WTC11 (cell line): ENCODE data around the gene G2E3.
"Not testable (repeated sequence)": the region's sequence is repeated elsewhere in the genome, so short reads cannot be mapped to it uniquely, and the experiment has no call there.

Experiments
- CBFB ChIP-seq: sonication (generic); formaldehyde crosslinking; IDR thresholded peaks from 2 replicates; pipeline ENCODE4 v1.8.1; 2022; ENCODE audit warnings: mild to moderate bottlenecking, low read depth, missing genetic modification reagents
- CTCF ChIP-seq: fragments of 200-600 bp; IDR thresholded peaks from 2 replicates; pipeline ENCODE4 v1.8.0; 2022; ENCODE audit warnings: antibody characterized with exemption
- HMGA2 ChIP-seq: fragments of 250-450 bp; sonication (Bioruptor Pico); IDR thresholded peaks from 2 replicates; pipeline ENCODE4 v1.4.0; 2021; ENCODE audit warnings: mild to moderate bottlenecking, moderate library complexity
- PRDM15 ChIP-seq: sonication (generic); formaldehyde crosslinking; IDR thresholded peaks from 2 replicates; pipeline ENCODE4 v1.8.0; 2022; ENCODE audit warnings: missing genetic modification reagents
- RELA ChIP-seq: sonication (generic); formaldehyde crosslinking; IDR thresholded peaks from 2 replicates; pipeline ENCODE4 v1.8.1; 2022; ENCODE audit warnings: missing genetic modification reagents, mild to moderate bottlenecking, borderline replicate concordance
- TP53 ChIP-seq: sonication (generic); formaldehyde crosslinking; IDR thresholded peaks from 2 replicates; pipeline ENCODE4 v1.8.1; 2023; ENCODE audit warnings: mild to moderate bottlenecking, missing genetic modification reagents
- ZNF121 ChIP-seq: sonication (generic); formaldehyde crosslinking; IDR thresholded peaks from 2 replicates; pipeline ENCODE4 v1.8.0; 2023; ENCODE audit warnings: missing genetic modification reagents
- TF ChIP-seq, protein P1 (sequence below): sonication (generic); formaldehyde crosslinking; IDR thresholded peaks from 2 replicates; pipeline ENCODE4 v1.8.1; 2023; ENCODE audit warnings: mild to moderate bottlenecking, missing genetic modification reagents, borderline replicate concordance

- not testable (repeated sequence) for TF ChIP-seq RELA (CRISPR knock-in tag); CBFB (CRISPR knock-in tag); CTCF; ZNF121; HMGA2; PRDM15 (CRISPR knock-in tag); TP53 (CRISPR knock-in tag)
- TF ChIP-seq, protein P1, sequence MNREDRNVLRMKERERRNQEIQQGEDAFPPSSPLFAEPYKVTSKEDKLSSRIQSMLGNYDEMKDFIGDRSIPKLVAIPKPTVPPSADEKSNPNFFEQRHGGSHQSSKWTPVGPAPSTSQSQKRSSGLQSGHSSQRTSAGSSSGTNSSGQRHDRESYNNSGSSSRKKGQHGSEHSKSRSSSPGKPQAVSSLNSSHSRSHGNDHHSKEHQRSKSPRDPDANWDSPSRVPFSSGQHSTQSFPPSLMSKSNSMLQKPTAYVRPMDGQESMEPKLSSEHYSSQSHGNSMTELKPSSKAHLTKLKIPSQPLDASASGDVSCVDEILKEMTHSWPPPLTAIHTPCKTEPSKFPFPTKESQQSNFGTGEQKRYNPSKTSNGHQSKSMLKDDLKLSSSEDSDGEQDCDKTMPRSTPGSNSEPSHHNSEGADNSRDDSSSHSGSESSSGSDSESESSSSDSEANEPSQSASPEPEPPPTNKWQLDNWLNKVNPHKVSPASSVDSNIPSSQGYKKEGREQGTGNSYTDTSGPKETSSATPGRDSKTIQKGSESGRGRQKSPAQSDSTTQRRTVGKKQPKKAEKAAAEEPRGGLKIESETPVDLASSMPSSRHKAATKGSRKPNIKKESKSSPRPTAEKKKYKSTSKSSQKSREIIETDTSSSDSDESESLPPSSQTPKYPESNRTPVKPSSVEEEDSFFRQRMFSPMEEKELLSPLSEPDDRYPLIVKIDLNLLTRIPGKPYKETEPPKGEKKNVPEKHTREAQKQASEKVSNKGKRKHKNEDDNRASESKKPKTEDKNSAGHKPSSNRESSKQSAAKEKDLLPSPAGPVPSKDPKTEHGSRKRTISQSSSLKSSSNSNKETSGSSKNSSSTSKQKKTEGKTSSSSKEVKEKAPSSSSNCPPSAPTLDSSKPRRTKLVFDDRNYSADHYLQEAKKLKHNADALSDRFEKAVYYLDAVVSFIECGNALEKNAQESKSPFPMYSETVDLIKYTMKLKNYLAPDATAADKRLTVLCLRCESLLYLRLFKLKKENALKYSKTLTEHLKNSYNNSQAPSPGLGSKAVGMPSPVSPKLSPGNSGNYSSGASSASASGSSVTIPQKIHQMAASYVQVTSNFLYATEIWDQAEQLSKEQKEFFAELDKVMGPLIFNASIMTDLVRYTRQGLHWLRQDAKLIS (CRISPR knock-in tag), result not testable (repeated sequence)
These were observed 15.8 kb downstream of the G2E3 start for GRCh38 chr14:30574777-30575176.
